ENCODE results near the gene EPG5. TPM values are rescaled to one million over a fixed set of nuclear protein-coding genes. Genes with fewer than 3 reads are reported as not detected.

The EPG5 gene
- total RNA-seq, 2 experiments from 2014 or later: 4.8 to 8.7 TPM

GRCh38 chr18:45830917-45831316, 136.2 kb downstream of the EPG5 start:
- ChIA-PET POLR2A (interaction anchor here (0.8 kb wide), 1 partner anchor 30 kb away, joined by 3 read pairs; no protein-coding TSS in a partner anchor), CTCF (ENCODE audit: unreplicated experiment) (no interaction called here)

GRCh38 chr18:45829855-45830254, 137.3 kb downstream of the EPG5 start:
- Histone ChIP-seq H3K4me2 (ENCODE audit: low read length) (no peak overlapping the region), H3K36me3 (ENCODE audit: insufficient read depth, low read length) (no peaks in the 10 kb centered on the region), H3K9me2 (ENCODE audit: insufficient read depth, low read length) (no peaks in the 10 kb centered on the region), H2AFZ (ENCODE audit: low read length) (no peak overlapping the region), H4K20me1 (ENCODE audit: insufficient read depth, low read length) (no peaks in the 10 kb centered on the region), H3K4me3 (ENCODE audit: low read depth, low read length, poor library complexity, severe bottlenecking) (no peak overlapping the region), H3K4me1 (ENCODE audit: insufficient read depth, low read length, poor library complexity, severe bottlenecking) (peaks cover 8% of the 10 kb centered on the region), H3K9me3 (ENCODE audit: low read length) (no peaks in the 10 kb centered on the region), H3K27ac (ENCODE audit: low read depth, low read length, poor library complexity, severe bottlenecking) (no peak overlapping the region), H3K79me2 (ENCODE audit: insufficient read depth, low read depth, low read length) (no peaks in the 10 kb centered on the region)
- DNase-seq (ENCODE audit: low spot score): no peak
- intact Hi-C loops (cut with micrococcal nuclease; ENCODE audit: unreplicated experiment): no loop called here
- ChIA-PET POLR2A (interaction anchor here (0.8 kb wide), 1 partner anchor 31 kb away, joined by 3 read pairs; no protein-coding TSS in a partner anchor), CTCF (ENCODE audit: unreplicated experiment) (no interaction called here)
- TF ChIP-seq CTCF (conservative IDR thresholded peaks at IDR 0.05; ENCODE audit: low read length): no peak
- no peak for TF ChIP-seq EZH2phosphoT487 (IDR thresholded peaks at IDR 0.05; ENCODE audit: borderline replicate concordance, low read depth, low read length)
- no TSS peak for BruUV-seq (replicated peaks)

More at GRCh38 chr18:45830917-45831316, 136.2 kb downstream of the EPG5 start:
- Histone ChIP-seq H3K4me2 (ENCODE audit: low read length) (no peak overlapping the region), H3K36me3 (ENCODE audit: insufficient read depth, low read length) (no peaks in the 10 kb centered on the region), H3K27ac (ENCODE audit: low read depth, low read length, poor library complexity, severe bottlenecking) (no peak overlapping the region), H3K9me2 (ENCODE audit: insufficient read depth, low read length) (no peaks in the 10 kb centered on the region), H3K4me1 (ENCODE audit: insufficient read depth, low read length, poor library complexity, severe bottlenecking) (peaks cover 8% of the 10 kb centered on the region), H3K9me3 (ENCODE audit: low read length) (no peaks in the 10 kb centered on the region), H2AFZ (ENCODE audit: low read length) (no peak overlapping the region), H4K20me1 (ENCODE audit: insufficient read depth, low read length) (no peaks in the 10 kb centered on the region), H3K4me3 (ENCODE audit: low read depth, low read length, poor library complexity, severe bottlenecking) (no peak overlapping the region), H3K79me2 (ENCODE audit: insufficient read depth, low read depth, low read length) (no peaks in the 10 kb centered on the region)
- no peak for DNase-seq (ENCODE audit: low spot score)
- TF ChIP-seq EZH2phosphoT487 (IDR thresholded peaks at IDR 0.05; ENCODE audit: borderline replicate concordance, low read depth, low read length) (no peak), CTCF (conservative IDR thresholded peaks at IDR 0.05; ENCODE audit: low read length) (no peak)
- intact Hi-C loops (cut with micrococcal nuclease; ENCODE audit: unreplicated experiment): no loop called here
- BruUV-seq (replicated peaks): no TSS peak

- Histone ChIP-seq H2AFZ (ENCODE audit: low read length) (no peak overlapping the region), H3K4me1 (ENCODE audit: insufficient read depth, low read length, poor library complexity, severe bottlenecking) (peaks cover 8% of the 10 kb centered on the region)
- no TSS peak for BruUV-seq (replicated peaks)
These were observed 138.0 kb downstream of the EPG5 start for GRCh38 chr18:45828917-45829811.

More at GRCh38 chr18:45828917-45829811, 138.0 kb downstream of the EPG5 start:
- Histone ChIP-seq H3K9me2 (ENCODE audit: insufficient read depth, low read length) (no peaks in the 10 kb centered on the region), H3K79me2 (ENCODE audit: insufficient read depth, low read depth, low read length) (no peaks in the 10 kb centered on the region), H3K9me3 (ENCODE audit: low read length) (no peaks in the 10 kb centered on the region), H4K20me1 (ENCODE audit: insufficient read depth, low read length) (no peaks in the 10 kb centered on the region), H3K27ac (ENCODE audit: low read depth, low read length, poor library complexity, severe bottlenecking) (no peak overlapping the region), H3K4me3 (ENCODE audit: low read depth, low read length, poor library complexity, severe bottlenecking) (no peak overlapping the region), H3K36me3 (ENCODE audit: insufficient read depth, low read length) (no peaks in the 10 kb centered on the region), H3K4me2 (ENCODE audit: low read length) (no peak overlapping the region)
- intact Hi-C loops (cut with micrococcal nuclease; ENCODE audit: unreplicated experiment): no loop called here
- DNase-seq (ENCODE audit: low spot score): no peak
- POLR2A ChIA-PET: no interaction called here
- CTCF ChIA-PET (ENCODE audit: unreplicated experiment): no interaction called here
- TF ChIP-seq CTCF (conservative IDR thresholded peaks at IDR 0.05; ENCODE audit: low read length): no peak
- TF ChIP-seq EZH2phosphoT487 (IDR thresholded peaks at IDR 0.05; ENCODE audit: borderline replicate concordance, low read depth, low read length): no peak
